Stimulated activated naive B cell treated with anti-CD40 and anti-IgM and Interleukin-4, amounts not matched to agents 10 μg/mL and 1 μg/mL and 100 μg/mL, for 72 hours (primary cell): Measurements from ENCODE around the gene DGKB.

Source experiments
- ATAC-seq, 2 donors: fragments of 150-1000 bp; cut with Tn5 transposase; replicated peaks; 2 replicates each; pipeline ENCODE4 v1.10.0; 2021; ENCODE audit warnings: moderate library complexity in 1 of 2
- DNase-seq: peaks from one replicate; pipeline ENCODE4 v3.0.0; 2021
- H3K27ac Mint-ChIP-seq: one replicate; pipeline ENCODE4 v1.8.0; 2022; ENCODE audit warnings: mild to moderate bottlenecking, mixed read lengths
- H3K27me3 Mint-ChIP-seq, 2 donors: one replicate each; pipeline ENCODE4 v1.8.0; 2022; ENCODE audit warnings: mixed read lengths in 2 of 2
- H3K36me3 Mint-ChIP-seq, 2 donors: one replicate each; pipeline ENCODE4 v1.8.0; 2022; ENCODE audit warnings: mixed read lengths in 2 of 2, mild to moderate bottlenecking in 1 of 2
- H3K4me1 Mint-ChIP-seq, 2 donors: one replicate each; pipeline ENCODE4 v1.8.0; 2022; ENCODE audit warnings: mixed read lengths in 2 of 2, mild to moderate bottlenecking in 1 of 2
- H3K4me3 Mint-ChIP-seq, 2 donors: one replicate each; pipeline ENCODE4 v1.8.0; 2022; ENCODE audit warnings: mild to moderate bottlenecking in 2 of 2, mixed read lengths in 2 of 2, moderate library complexity in 1 of 2
- H3K9me3 Mint-ChIP-seq, 2 donors: one replicate each; pipeline ENCODE4 v1.8.0; 2022; ENCODE audit warnings: mixed read lengths in 2 of 2, mild to moderate bottlenecking in 1 of 2

The DGKB gene

GRCh38 chr7:14570750-14571607, 331.6 kb downstream of the DGKB start:
- no peaks in the 10 kb centered on the region for H3K36me3 Mint-ChIP-seq
- peaks cover 0 to 4% of the 10 kb centered on the region in 2 donors for H3K9me3 Mint-ChIP-seq
- no peak overlapping the region for H3K4me3 Mint-ChIP-seq
- H3K27ac Mint-ChIP-seq, result no peak overlapping the region
- no peaks in the 10 kb centered on the region for H3K27me3 Mint-ChIP-seq
- H3K4me1 Mint-ChIP-seq, result no peaks in the 10 kb centered on the region
- no peak for ATAC-seq
- no peak for DNase-seq

DNA sequence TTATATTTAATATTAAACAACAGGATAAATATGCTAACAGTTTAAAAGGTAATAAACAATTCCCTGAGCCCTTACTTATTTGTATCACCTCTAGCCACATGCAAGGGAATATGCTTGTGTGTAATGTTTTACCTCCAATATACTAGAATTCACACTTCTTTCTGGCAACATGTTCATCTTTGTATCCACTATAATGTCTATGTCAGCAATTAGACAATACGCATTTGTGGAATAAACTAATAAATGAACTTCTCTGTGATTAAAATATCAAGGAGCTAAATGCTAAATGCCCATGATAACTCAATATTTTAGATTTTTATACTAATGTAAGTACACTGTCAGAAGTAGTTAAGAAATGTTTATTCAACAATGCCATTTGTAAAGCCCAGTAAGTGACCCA, 350.5 kb downstream of the DGKB start:
- H3K27ac Mint-ChIP-seq, result no peak overlapping the region
- no peak overlapping the region for H3K4me3 Mint-ChIP-seq
- H3K9me3 Mint-ChIP-seq, result no peaks in the 10 kb centered on the region
- no peaks in the 10 kb centered on the region for H3K27me3 Mint-ChIP-seq
- no peaks in the 10 kb centered on the region for H3K4me1 Mint-ChIP-seq
- H3K36me3 Mint-ChIP-seq, result no peaks in the 10 kb centered on the region
- ATAC-seq (no peak), DNase-seq (no peak)

- DNase-seq (no peak), ATAC-seq (no peak)
- H3K27ac Mint-ChIP-seq, result no peak overlapping the region
- no peaks in the 10 kb centered on the region for H3K27me3 Mint-ChIP-seq
- H3K9me3 Mint-ChIP-seq, result no peaks in the 10 kb centered on the region
- H3K4me1 Mint-ChIP-seq, result no peaks in the 10 kb centered on the region
- no peaks in the 10 kb centered on the region for H3K36me3 Mint-ChIP-seq
- H3K4me3 Mint-ChIP-seq, result no peak overlapping the region
These were observed 351.2 kb downstream of the DGKB start for GRCh38 chr7:14551310-14551709.

GRCh38 chr7:14542624-14543023, 359.9 kb downstream of the DGKB start:
- Mint-ChIP-seq H3K27ac (no peak overlapping the region), H3K9me3 (peaks cover 0 to 4% of the 10 kb centered on the region in 2 donors), H3K36me3 (no peaks in the 10 kb centered on the region), H3K4me1 (no peaks in the 10 kb centered on the region), H3K27me3 (no peaks in the 10 kb centered on the region), H3K4me3 (no peak overlapping the region)
- ATAC-seq (no peak), DNase-seq (no peak)

GRCh38 chr7:14521183-14521582, 381.4 kb downstream of the DGKB start:
- H3K27ac Mint-ChIP-seq, result no peak overlapping the region
- DNase-seq (no peak), ATAC-seq (no peak)
- no peaks in the 10 kb centered on the region for H3K36me3 Mint-ChIP-seq
- peaks cover 5 to 9% of the 10 kb centered on the region in 2 donors for H3K9me3 Mint-ChIP-seq
- no peaks in the 10 kb centered on the region for H3K4me1 Mint-ChIP-seq
- H3K27me3 Mint-ChIP-seq, result no peaks in the 10 kb centered on the region
- H3K4me3 Mint-ChIP-seq, result no peak overlapping the region

DNA sequence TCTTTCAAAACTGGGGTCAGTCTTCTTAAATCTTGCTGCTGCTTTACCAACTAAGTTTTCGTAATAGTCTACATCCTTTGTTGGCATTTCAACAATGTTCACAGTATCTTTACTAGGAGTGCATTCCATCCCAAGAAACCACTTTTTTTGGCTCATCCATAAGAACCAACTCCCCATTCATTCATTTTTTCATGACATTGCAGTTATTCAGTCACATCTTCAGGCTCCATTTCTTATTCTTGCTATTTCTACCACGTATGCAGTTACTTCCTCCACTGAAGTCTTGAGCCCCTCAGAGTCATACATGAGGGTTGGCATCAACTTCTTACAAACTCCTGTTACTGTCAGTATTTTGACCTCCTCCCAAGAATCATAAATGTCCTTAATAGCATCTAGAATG, 392.3 kb downstream of the DGKB start:
- Mint-ChIP-seq H3K4me3 (no peak overlapping the region), H3K27me3 (no peaks in the 10 kb centered on the region), H3K27ac (no peak overlapping the region), H3K9me3 (peaks cover 4% of the 10 kb centered on the region in 2 donors), H3K36me3 (no peaks in the 10 kb centered on the region), H3K4me1 (no peaks in the 10 kb centered on the region)
- DNase-seq (no peak), ATAC-seq (no peak)

DNA sequence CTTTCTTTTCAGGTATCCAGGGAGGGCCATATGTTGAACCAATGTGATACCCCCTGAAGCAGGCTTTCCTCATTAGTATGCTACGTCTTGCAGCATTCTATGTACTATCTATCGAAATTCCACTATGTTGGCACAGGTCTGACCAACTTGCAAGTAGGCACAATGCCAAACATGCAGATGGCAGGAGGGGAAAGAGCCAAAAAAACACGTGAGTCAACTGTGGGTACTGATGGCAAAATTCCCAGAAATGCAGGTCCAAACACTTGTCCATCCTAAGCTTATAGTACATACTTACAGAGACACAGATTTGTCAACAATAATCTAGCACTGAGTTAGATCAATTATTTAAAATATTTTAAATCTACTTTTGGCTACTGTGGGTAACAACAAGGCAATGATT, 394.9 kb downstream of the DGKB start:
- Mint-ChIP-seq H3K27me3 (no peaks in the 10 kb centered on the region), H3K36me3 (no peaks in the 10 kb centered on the region), H3K4me1 (no peaks in the 10 kb centered on the region), H3K4me3 (no peak overlapping the region), H3K27ac (no peak overlapping the region), H3K9me3 (peaks cover 2 to 8% of the 10 kb centered on the region in 2 donors)
- no peak for ATAC-seq
- no peak for DNase-seq

DNA sequence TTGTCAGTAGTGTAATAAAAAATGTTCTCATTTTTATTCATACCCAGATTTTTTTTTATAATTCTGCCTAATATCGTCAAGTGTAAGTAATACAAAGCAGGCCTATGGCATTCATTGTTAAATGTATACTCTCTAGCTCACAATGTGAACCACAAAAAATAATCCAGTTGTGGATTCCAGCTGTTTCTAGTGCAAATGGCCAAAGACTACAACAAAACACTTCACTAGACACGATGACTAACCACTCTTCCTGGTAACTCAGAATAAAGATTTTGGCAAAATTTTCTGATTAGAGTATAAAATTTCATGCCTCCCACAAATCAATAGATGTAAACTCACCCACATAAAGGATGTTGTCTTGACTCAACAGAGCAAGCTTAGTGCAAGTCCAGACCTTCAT, 396.6 kb downstream of the DGKB start:
- no peak for DNase-seq

GRCh38 chr7:14504134-14504533, 398.4 kb downstream of the DGKB start:
- Mint-ChIP-seq H3K27ac (no peak overlapping the region), H3K9me3 (peaks cover 8 to 9% of the 10 kb centered on the region in 2 donors), H3K4me1 (no peaks in the 10 kb centered on the region), H3K27me3 (no peaks in the 10 kb centered on the region), H3K36me3 (no peaks in the 10 kb centered on the region), H3K4me3 (no peak overlapping the region)
- DNase-seq (no peak), ATAC-seq (no peak)

More for the DNA sequence above, 396.6 kb downstream of the DGKB start:
- Mint-ChIP-seq H3K27me3 (no peaks in the 10 kb centered on the region), H3K27ac (no peak overlapping the region), H3K4me1 (no peaks in the 10 kb centered on the region), H3K9me3 (peaks cover 9 to 11% of the 10 kb centered on the region in 2 donors), H3K36me3 (no peaks in the 10 kb centered on the region), H3K4me3 (no peak overlapping the region)
- ATAC-seq, result no peak

- no peaks in the 10 kb centered on the region for H3K36me3 Mint-ChIP-seq
- peaks cover 8 to 9% of the 10 kb centered on the region in 2 donors for H3K9me3 Mint-ChIP-seq
- no peaks in the 10 kb centered on the region for H3K4me1 Mint-ChIP-seq
- H3K4me3 Mint-ChIP-seq, result no peak overlapping the region
- DNase-seq (no peak), ATAC-seq (no peak)
- H3K27me3 Mint-ChIP-seq, result no peaks in the 10 kb centered on the region
- H3K27ac Mint-ChIP-seq, result no peak overlapping the region
These were observed 398.9 kb downstream of the DGKB start for GRCh38 chr7:14503623-14504022.

- ATAC-seq (no peak), DNase-seq (no peak)
- no peak overlapping the region for H3K27ac Mint-ChIP-seq
- H3K4me3 Mint-ChIP-seq, result no peak overlapping the region
- H3K36me3 Mint-ChIP-seq, result no peaks in the 10 kb centered on the region
- H3K9me3 Mint-ChIP-seq, result peaks cover 9 to 10% of the 10 kb centered on the region in 2 donors
- no peaks in the 10 kb centered on the region for H3K27me3 Mint-ChIP-seq
- H3K4me1 Mint-ChIP-seq, result no peaks in the 10 kb centered on the region
These were observed 401.1 kb downstream of the DGKB start for GRCh38 chr7:14501436-14501835.

- no peaks in the 10 kb centered on the region for H3K36me3 Mint-ChIP-seq
- H3K9me3 Mint-ChIP-seq, result peaks cover 5 to 12% of the 10 kb centered on the region in 2 donors
- no peaks in the 10 kb centered on the region for H3K27me3 Mint-ChIP-seq
- H3K27ac Mint-ChIP-seq, result no peak overlapping the region
- no peaks in the 10 kb centered on the region for H3K4me1 Mint-ChIP-seq
- DNase-seq, result no peak
- H3K4me3 Mint-ChIP-seq, result no peak overlapping the region
- ATAC-seq, result no peak
These were observed 405.2 kb downstream of the DGKB start for GRCh38 chr7:14497390-14497789.

DNA sequence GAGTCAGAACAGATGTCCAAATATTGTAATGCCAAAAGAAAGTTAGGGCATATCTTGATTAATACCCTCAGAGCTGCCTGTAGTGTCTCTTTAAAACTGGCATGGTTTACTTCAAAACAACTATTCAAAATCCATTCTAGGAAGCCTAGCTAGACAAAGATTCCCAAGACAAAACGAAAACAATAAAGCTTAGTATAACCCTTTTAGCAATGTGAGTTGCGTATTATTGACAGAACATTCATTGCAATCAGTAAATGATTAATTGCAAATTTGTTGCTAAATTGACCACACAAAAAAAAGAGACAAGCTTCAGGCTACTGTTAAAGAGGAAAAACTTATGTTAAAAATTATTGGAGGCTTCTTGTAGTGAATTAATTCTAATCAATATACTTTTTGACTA, 406.9 kb downstream of the DGKB start:
- no peak for DNase-seq
- H3K27ac Mint-ChIP-seq, result no peak overlapping the region
- no peaks in the 10 kb centered on the region for H3K4me1 Mint-ChIP-seq
- peaks cover 0 to 3% of the 10 kb centered on the region in 2 donors for H3K9me3 Mint-ChIP-seq
- H3K27me3 Mint-ChIP-seq, result no peaks in the 10 kb centered on the region
- no peak for ATAC-seq
- no peaks in the 10 kb centered on the region for H3K36me3 Mint-ChIP-seq
- H3K4me3 Mint-ChIP-seq, result no peak overlapping the region

GRCh38 chr7:14487701-14488395, 414.7 kb downstream of the DGKB start:
- Mint-ChIP-seq H3K4me1 (no peaks in the 10 kb centered on the region), H3K27me3 (no peaks in the 10 kb centered on the region), H3K27ac (no peak overlapping the region), H3K9me3 (no peaks in the 10 kb centered on the region), H3K36me3 (no peaks in the 10 kb centered on the region), H3K4me3 (no peak overlapping the region)
- ATAC-seq (no peak), DNase-seq (no peak)

GRCh38 chr7:14483663-14484062, 418.9 kb downstream of the DGKB start:
- Mint-ChIP-seq H3K27me3 (no peaks in the 10 kb centered on the region), H3K4me3 (no peak overlapping the region), H3K4me1 (no peaks in the 10 kb centered on the region), H3K9me3 (no peaks in the 10 kb centered on the region), H3K36me3 (no peaks in the 10 kb centered on the region), H3K27ac (no peak overlapping the region)
- DNase-seq (no peak), ATAC-seq (no peak)
